Fibroblast of lung (primary cell): ENCODE results near the gene PSMC3.

Experiments used
- CTCF ChIP-seq, 2 donors: IDR thresholded peaks in 1 of 2; conservative IDR thresholded peaks in 1 of 2; 1 replicate in 1 of 2; 2 replicates in 1 of 2; pipeline ENCODE4 v1.5.1; 2011 to 2012; ENCODE audit warnings: low read length in 2 of 2, control low read depth in 1 of 2, inconsistent platforms in 1 of 2, low read depth in 1 of 2, mild to moderate bottlenecking in 1 of 2
- EZH2 ChIP-seq: IDR thresholded peaks from 2 replicates; pipeline ENCODE4 v1.5.1; 2012; ENCODE audit warnings: low read length, control low read depth, mild to moderate bottlenecking; ENCODE audit errors: missing control alignments

- TF ChIP-seq CTCF (conservative IDR thresholded peaks at IDR 0.05 in 1 of 2, IDR thresholded peaks at IDR 0.05 in 1 of 2; ENCODE audit: low read depth in 1 of 2, low read length in 2 of 2) = no peak
- TF ChIP-seq EZH2 = no peak
Measured at GRCh38 chr11:47442514-47442913, 16.3 kb upstream of the PSMC3 start.
